ENCODE data around the gene SLC8A1.

SLC8A1 gene

GRCh38 chr2:40261042-40261441 is 190.8 kb downstream of the SLC8A1 start:
- no peak overlapping the region for H3K27ac ChIP-seq
- no peak for TF ChIP-seq CTCF (IDR thresholded peaks at IDR 0.05)
- H3K9me3 ChIP-seq = no peaks in the 10 kb centered on the region
- H3K4me1 ChIP-seq (ENCODE audit: control insufficient read depth in 1 of 2, insufficient read depth in 1 of 2, low read depth in 1 of 2, low read length in 1 of 2) = no peaks in the 10 kb centered on the region
- H3K4me3 ChIP-seq (ENCODE audit: low read depth in 1 of 2, low read length in 1 of 2) = no peak overlapping the region
- no peaks in the 10 kb centered on the region for H3K36me3 ChIP-seq
- no peaks in the 10 kb centered on the region for H3K27me3 ChIP-seq

GRCh38 chr2:40260437-40260836 is 191.5 kb downstream of the SLC8A1 start:
- TF ChIP-seq CTCF (IDR thresholded peaks at IDR 0.05) = no peak
- H3K36me3 ChIP-seq = no peaks in the 10 kb centered on the region
- H3K4me3 ChIP-seq (ENCODE audit: low read depth in 1 of 2, low read length in 1 of 2) = no peak overlapping the region
- H3K27me3 ChIP-seq = no peaks in the 10 kb centered on the region
- H3K27ac ChIP-seq = no peak overlapping the region
- H3K9me3 ChIP-seq = no peaks in the 10 kb centered on the region
- no peaks in the 10 kb centered on the region for H3K4me1 ChIP-seq (ENCODE audit: control insufficient read depth in 1 of 2, insufficient read depth in 1 of 2, low read depth in 1 of 2, low read length in 1 of 2)

- TF ChIP-seq CTCF (IDR thresholded peaks at IDR 0.05) = no peak
- H3K9me3 ChIP-seq = no peaks in the 10 kb centered on the region
- H3K27me3 ChIP-seq = no peaks in the 10 kb centered on the region
- H3K36me3 ChIP-seq = no peaks in the 10 kb centered on the region
- H3K27ac ChIP-seq = no peak overlapping the region
- no peaks in the 10 kb centered on the region for H3K4me1 ChIP-seq (ENCODE audit: control insufficient read depth in 1 of 2, insufficient read depth in 1 of 2, low read depth in 1 of 2, low read length in 1 of 2)
- H3K4me3 ChIP-seq (ENCODE audit: low read depth in 1 of 2, low read length in 1 of 2) = no peak overlapping the region
Measured at GRCh38 chr2:40259900-40260299, 192.0 kb downstream of the SLC8A1 start.

GRCh38 chr2:40258135-40258457 is 193.8 kb downstream of the SLC8A1 start:
- H3K4me1 ChIP-seq (ENCODE audit: control insufficient read depth in 1 of 2, insufficient read depth in 1 of 2, low read depth in 1 of 2, low read length in 1 of 2) = no peaks in the 10 kb centered on the region
- H3K27ac ChIP-seq = no peak overlapping the region
- H3K4me3 ChIP-seq (ENCODE audit: low read depth in 1 of 2, low read length in 1 of 2) = no peak overlapping the region
- TF ChIP-seq CTCF (IDR thresholded peaks at IDR 0.05) = no peak
- no peaks in the 10 kb centered on the region for H3K9me3 ChIP-seq
- no peaks in the 10 kb centered on the region for H3K36me3 ChIP-seq
- no peaks in the 10 kb centered on the region for H3K27me3 ChIP-seq

- no peaks in the 10 kb centered on the region for H3K36me3 ChIP-seq
- no peak overlapping the region for H3K4me3 ChIP-seq (ENCODE audit: low read depth in 1 of 2, low read length in 1 of 2)
- no peaks in the 10 kb centered on the region for H3K9me3 ChIP-seq
- H3K4me1 ChIP-seq (ENCODE audit: control insufficient read depth in 1 of 2, insufficient read depth in 1 of 2, low read depth in 1 of 2, low read length in 1 of 2) = no peaks in the 10 kb centered on the region
- no peaks in the 10 kb centered on the region for H3K27me3 ChIP-seq
- H3K27ac ChIP-seq = no peak overlapping the region
- no peak for TF ChIP-seq CTCF (IDR thresholded peaks at IDR 0.05)
Measured at GRCh38 chr2:40257340-40258134, 194.4 kb downstream of the SLC8A1 start.
